ENCODE measurements around the gene UXS1. TPM values are rescaled to one million over a fixed set of nuclear protein-coding genes. Genes with fewer than 3 reads are reported as not detected.

Gene UXS1
- total and polyA plus RNA-seq, 2 donors (not counting 3 experiments of a cell fraction or from before 2014, with no cell fraction given), result 34.2 to 43.2 TPM

DNA sequence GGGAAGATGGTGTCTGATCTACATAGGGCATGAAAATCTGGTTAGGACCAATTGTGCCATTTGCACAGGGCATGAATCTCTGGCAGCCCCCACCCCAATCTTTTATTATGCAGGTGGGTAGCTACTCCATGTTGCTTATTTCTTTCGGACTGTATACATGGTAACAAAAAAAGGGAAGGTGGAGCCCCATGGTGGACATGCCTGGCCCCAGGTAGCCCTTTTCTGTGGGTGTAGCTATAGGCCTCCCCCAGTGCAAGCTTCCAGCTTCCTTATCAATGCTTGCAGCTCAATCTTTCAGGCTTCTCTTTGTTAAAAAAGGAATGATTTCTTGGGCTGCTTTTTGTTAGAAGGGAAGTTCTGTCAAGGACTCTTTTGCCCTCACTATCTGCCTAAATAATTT lies 14.3 kb upstream of the UXS1 start:
- no TSS peak for BruUV-seq (replicated peaks)
- POLR2A ChIA-PET, result no interaction called here
- CTCF ChIA-PET, result no interaction called here

More for the DNA sequence above, 14.3 kb upstream of the UXS1 start:
- H3K4me1 ChIP-seq (ENCODE audit: control insufficient read depth, extremely low read depth, insufficient read depth, low read length), result no peaks in the 10 kb centered on the region
- H3K27ac ChIP-seq (ENCODE audit: insufficient read depth, low read depth, low read length), result no peak overlapping the region
- H3K27me3 ChIP-seq (ENCODE audit: control insufficient read depth in 2 of 2, insufficient read depth in 2 of 2, low read length in 2 of 2), result peaks cover 3% of the 10 kb centered on the region in 2 experiments
- no peaks in the 10 kb centered on the region for H3K36me3 ChIP-seq (ENCODE audit: control insufficient read depth in 2 of 2, extremely low read depth in 1 of 2, insufficient read depth in 2 of 2, low read length in 2 of 2)
- dilution Hi-C loops (cut with MboI; ENCODE audit: extremely low pct_ligation_motif_present, low sequenced_read_pairs) (no loop called here), intact Hi-C loops (cut with micrococcal nuclease) (no loop called here)
- FAIRE-seq (no peak), DNase-seq (ENCODE audit: low read depth, low spot score) (no peak)
- TF ChIP-seq, protein P1, sequence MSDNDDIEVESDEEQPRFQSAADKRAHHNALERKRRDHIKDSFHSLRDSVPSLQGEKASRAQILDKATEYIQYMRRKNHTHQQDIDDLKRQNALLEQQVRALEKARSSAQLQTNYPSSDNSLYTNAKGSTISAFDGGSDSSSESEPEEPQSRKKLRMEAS (IDR thresholded peaks at IDR 0.05; ENCODE audit: insufficient read depth, insufficient read length), result no peak
- TF ChIP-seq, protein P2, sequence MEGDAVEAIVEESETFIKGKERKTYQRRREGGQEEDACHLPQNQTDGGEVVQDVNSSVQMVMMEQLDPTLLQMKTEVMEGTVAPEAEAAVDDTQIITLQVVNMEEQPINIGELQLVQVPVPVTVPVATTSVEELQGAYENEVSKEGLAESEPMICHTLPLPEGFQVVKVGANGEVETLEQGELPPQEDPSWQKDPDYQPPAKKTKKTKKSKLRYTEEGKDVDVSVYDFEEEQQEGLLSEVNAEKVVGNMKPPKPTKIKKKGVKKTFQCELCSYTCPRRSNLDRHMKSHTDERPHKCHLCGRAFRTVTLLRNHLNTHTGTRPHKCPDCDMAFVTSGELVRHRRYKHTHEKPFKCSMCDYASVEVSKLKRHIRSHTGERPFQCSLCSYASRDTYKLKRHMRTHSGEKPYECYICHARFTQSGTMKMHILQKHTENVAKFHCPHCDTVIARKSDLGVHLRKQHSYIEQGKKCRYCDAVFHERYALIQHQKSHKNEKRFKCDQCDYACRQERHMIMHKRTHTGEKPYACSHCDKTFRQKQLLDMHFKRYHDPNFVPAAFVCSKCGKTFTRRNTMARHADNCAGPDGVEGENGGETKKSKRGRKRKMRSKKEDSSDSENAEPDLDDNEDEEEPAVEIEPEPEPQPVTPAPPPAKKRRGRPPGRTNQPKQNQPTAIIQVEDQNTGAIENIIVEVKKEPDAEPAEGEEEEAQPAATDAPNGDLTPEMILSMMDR (IDR thresholded peaks at IDR 0.05; ENCODE audit: extremely low read depth in 1 of 2, insufficient read depth in 1 of 2, low read depth in 1 of 2, low read length in 2 of 2), result no peak
- TF ChIP-seq POLR2A (IDR thresholded peaks at IDR 0.05; ENCODE audit: low read depth, low read length), result no peak
- no peak for TF ChIP-seq EZH2 (IDR thresholded peaks at IDR 0.05; ENCODE audit: borderline replicate concordance, low read depth, low read length, severe bottlenecking)
- no peak for TF ChIP-seq JUN (IDR thresholded peaks at IDR 0.05; ENCODE audit: borderline replicate concordance, insufficient read depth, insufficient read length, low read depth)
- TF ChIP-seq POLR2AphosphoS5 (IDR thresholded peaks at IDR 0.05; ENCODE audit: insufficient read depth, low read depth, low read length), result no peak
- no peak for TF ChIP-seq FOS (IDR thresholded peaks at IDR 0.05; ENCODE audit: borderline replicate concordance, insufficient read depth, low read length)
- TF ChIP-seq MYC (IDR thresholded peaks at IDR 0.05; ENCODE audit: low read depth, low read length), result no peak
- no peak for TF ChIP-seq GATA2 (IDR thresholded peaks at IDR 0.05; ENCODE audit: insufficient read depth, insufficient read length, low read depth, low read length)
- no peak overlapping the region for H3K9ac ChIP-seq (replicated peaks; ENCODE audit: extremely low read depth, insufficient read depth, low read length)
- H2AFZ ChIP-seq (ENCODE audit: low read depth, low read length), result no peak overlapping the region
- H3K9me3 ChIP-seq (replicated peaks; ENCODE audit: control insufficient read depth, insufficient read depth, low read length), result no peaks in the 10 kb centered on the region
- no peaks in the 10 kb centered on the region for H3K9me1 ChIP-seq (replicated peaks; ENCODE audit: control insufficient read depth, extremely low read depth, insufficient read depth, low read length)
- no peak overlapping the region for H3K4me3 ChIP-seq (replicated peaks in 1 of 3; ENCODE audit: insufficient read depth in 1 of 3, low read depth in 1 of 3, low read length in 3 of 3)
- no peak overlapping the region for H3K4me2 ChIP-seq (ENCODE audit: insufficient read depth, low read length)
- H3K79me2 ChIP-seq (ENCODE audit: control insufficient read depth, insufficient read depth, low read length), result no peaks in the 10 kb centered on the region
- H4K20me1 ChIP-seq (replicated peaks; ENCODE audit: control insufficient read depth, extremely low read depth, insufficient read depth, low read length), result no peaks in the 10 kb centered on the region
